Fibroblast of lung (primary cell): ENCODE data around the gene CTF1.

ENCODE experiments used
- EZH2 ChIP-seq: IDR thresholded peaks from 2 replicates; pipeline ENCODE4 v1.5.1; 2012; ENCODE audit warnings: low read length, control low read depth, mild to moderate bottlenecking; ENCODE audit errors: missing control alignments
- TF ChIP-seq, protein P1 (sequence below), 2 donors: IDR thresholded peaks in 1 of 2; conservative IDR thresholded peaks in 1 of 2; 1 replicate in 1 of 2; 2 replicates in 1 of 2; pipeline ENCODE4 v1.5.1; 2011 to 2012; ENCODE audit warnings: low read length in 2 of 2, control low read depth in 1 of 2, inconsistent platforms in 1 of 2, low read depth in 1 of 2, mild to moderate bottlenecking in 1 of 2

DNA sequence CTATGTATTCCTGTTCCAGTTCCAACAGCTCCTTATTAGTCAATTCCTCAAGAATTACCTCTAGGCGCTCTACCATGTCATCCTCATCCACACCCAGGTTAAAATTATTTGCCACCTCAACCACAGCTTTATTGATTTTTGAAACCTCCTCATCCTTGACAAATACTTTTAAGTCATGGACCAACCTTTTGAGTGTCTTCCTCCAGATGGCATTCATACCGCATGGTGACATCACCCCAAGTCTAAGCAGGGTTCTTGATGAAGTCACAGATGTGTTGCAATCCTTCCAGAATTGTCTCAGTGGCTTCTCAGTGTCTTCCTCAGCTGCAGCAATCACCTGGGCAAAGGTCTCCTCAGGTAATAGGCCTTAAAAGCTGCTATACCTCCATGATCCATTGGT, 42.7 kb upstream of the CTF1 start:
- TF ChIP-seq, protein P1, sequence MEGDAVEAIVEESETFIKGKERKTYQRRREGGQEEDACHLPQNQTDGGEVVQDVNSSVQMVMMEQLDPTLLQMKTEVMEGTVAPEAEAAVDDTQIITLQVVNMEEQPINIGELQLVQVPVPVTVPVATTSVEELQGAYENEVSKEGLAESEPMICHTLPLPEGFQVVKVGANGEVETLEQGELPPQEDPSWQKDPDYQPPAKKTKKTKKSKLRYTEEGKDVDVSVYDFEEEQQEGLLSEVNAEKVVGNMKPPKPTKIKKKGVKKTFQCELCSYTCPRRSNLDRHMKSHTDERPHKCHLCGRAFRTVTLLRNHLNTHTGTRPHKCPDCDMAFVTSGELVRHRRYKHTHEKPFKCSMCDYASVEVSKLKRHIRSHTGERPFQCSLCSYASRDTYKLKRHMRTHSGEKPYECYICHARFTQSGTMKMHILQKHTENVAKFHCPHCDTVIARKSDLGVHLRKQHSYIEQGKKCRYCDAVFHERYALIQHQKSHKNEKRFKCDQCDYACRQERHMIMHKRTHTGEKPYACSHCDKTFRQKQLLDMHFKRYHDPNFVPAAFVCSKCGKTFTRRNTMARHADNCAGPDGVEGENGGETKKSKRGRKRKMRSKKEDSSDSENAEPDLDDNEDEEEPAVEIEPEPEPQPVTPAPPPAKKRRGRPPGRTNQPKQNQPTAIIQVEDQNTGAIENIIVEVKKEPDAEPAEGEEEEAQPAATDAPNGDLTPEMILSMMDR (conservative IDR thresholded peaks at IDR 0.05 in 1 of 2, IDR thresholded peaks at IDR 0.05 in 1 of 2; ENCODE audit: low read depth in 1 of 2, low read length in 2 of 2): no peak
- no peak for TF ChIP-seq EZH2
